Activated CD8-positive, alpha-beta T cell treated with anti-CD3 and anti-CD28 coated beads for 36 hours (primary cell): ENCODE results near the gene QARS1. TPM values are rescaled to one million over a fixed set of nuclear protein-coding genes. Genes with fewer than 3 reads are reported as not detected.

ENCODE experiments used
- ATAC-seq: fragments of 200-7000 bp; cut with Tn5 transposase; one replicate; pipeline ENCODE4 v1.10.0; 2021; ENCODE audit warnings: mild to moderate bottlenecking, moderate library complexity
- CTCF ChIA-PET: fragments of 350-600 bp; sonication (Branson Sonifier 250); formaldehyde crosslinking; loops from one replicate; lab custom pipeline; 2021; ENCODE audit warnings: antibody characterized with exemption; lab: Charles Lee
- POLR2A ChIA-PET: fragments of 350-600 bp; sonication (Branson Sonifier 250); formaldehyde crosslinking; loops from one replicate; lab custom pipeline; 2021; ENCODE audit warnings: antibody characterized with exemption; lab: Charles Lee
- DNase-seq: peaks from one replicate; pipeline ENCODE4 v3.0.0-alpha.2; 2020
- H3K27ac Mint-ChIP-seq: one replicate; pipeline ENCODE4 v1.8.0; 2021; ENCODE audit warnings: mild to moderate bottlenecking, mixed read lengths
- H3K27me3 Mint-ChIP-seq: one replicate; pipeline ENCODE4 v1.8.0; 2021; ENCODE audit warnings: mixed read lengths
- H3K36me3 Mint-ChIP-seq: one replicate; pipeline ENCODE4 v1.8.0; 2021; ENCODE audit warnings: low read depth, mixed read lengths
- H3K4me1 Mint-ChIP-seq: one replicate; pipeline ENCODE4 v1.8.0; 2021; ENCODE audit warnings: low read depth, mixed read lengths
- H3K4me3 Mint-ChIP-seq: one replicate; pipeline ENCODE4 v1.8.0; 2021; ENCODE audit warnings: mild to moderate bottlenecking, moderate library complexity, mixed read lengths
- H3K9me3 Mint-ChIP-seq: one replicate; pipeline ENCODE4 v1.8.0; 2021; ENCODE audit warnings: mixed read lengths
- intact Hi-C: fragments of 100-400 bp; cut with micrococcal nuclease; formaldehyde crosslinking; loops from one replicate; pipeline ENCODE4 v1.10.0; 2022
- total RNA-seq, 2 experiments: library from RNA; stranded (reverse); gene quantifications; one replicate each; pipeline ENCODE4 v1.2.3, GENCODE V29; 2021
- TF ChIP-seq, protein P1 (sequence below): fragments of 200-600 bp; IDR thresholded peaks from one replicate; pipeline ENCODE4 v1.8.0; 2022; ENCODE audit warnings: antibody characterized with exemption, mild to moderate bottlenecking

Gene QARS1
- total RNA-seq, 2 experiments from 2014 or later: 270 to 282 TPM

GRCh38 chr3:49093853-49094767, 10.4 kb downstream of the QARS1 start, which contains the start of gene QRICH1:
Gene QRICH1 (minus strand): TSS chr3:49094071. CDS start chr3:49077017, 17,054 bp downstream.
- DNase-seq (peak; percentile 98), ATAC-seq (peak; percentile 86)
- H3K27ac Mint-ChIP-seq: peak within 1 kb of the TSS; percentile 96
- peaks cover 28% of the 10 kb centered on the region for H3K4me1 Mint-ChIP-seq
- POLR2A ChIA-PET: interaction anchor here (0.7 to 4.3 kb wide), 43 partner anchors 9 to 378 kb away, joined by 3 to 54 read pairs (median 4); partner anchors contain the start of genes ARIH2, DAG1, GPX1 and IMPDH2
- intact Hi-C loops: loop anchor here (2.0 to 5.0 kb wide), 2 partner anchors 65 to 67 kb away; partner anchors contain the start of gene IMPDH2
- CTCF ChIA-PET: interaction anchor here (0.6 to 5.4 kb wide), 21 partner anchors 8 to 356 kb away, joined by 3 to 37 read pairs (median 4); partner anchors contain the start of genes IMPDH2, KLHDC8B, LAMB2 and NDUFAF3
- H3K36me3 Mint-ChIP-seq: peaks cover 24% of the 10 kb centered on the region
- no peaks in the 10 kb centered on the region for H3K27me3 Mint-ChIP-seq
- TF ChIP-seq, protein P1, sequence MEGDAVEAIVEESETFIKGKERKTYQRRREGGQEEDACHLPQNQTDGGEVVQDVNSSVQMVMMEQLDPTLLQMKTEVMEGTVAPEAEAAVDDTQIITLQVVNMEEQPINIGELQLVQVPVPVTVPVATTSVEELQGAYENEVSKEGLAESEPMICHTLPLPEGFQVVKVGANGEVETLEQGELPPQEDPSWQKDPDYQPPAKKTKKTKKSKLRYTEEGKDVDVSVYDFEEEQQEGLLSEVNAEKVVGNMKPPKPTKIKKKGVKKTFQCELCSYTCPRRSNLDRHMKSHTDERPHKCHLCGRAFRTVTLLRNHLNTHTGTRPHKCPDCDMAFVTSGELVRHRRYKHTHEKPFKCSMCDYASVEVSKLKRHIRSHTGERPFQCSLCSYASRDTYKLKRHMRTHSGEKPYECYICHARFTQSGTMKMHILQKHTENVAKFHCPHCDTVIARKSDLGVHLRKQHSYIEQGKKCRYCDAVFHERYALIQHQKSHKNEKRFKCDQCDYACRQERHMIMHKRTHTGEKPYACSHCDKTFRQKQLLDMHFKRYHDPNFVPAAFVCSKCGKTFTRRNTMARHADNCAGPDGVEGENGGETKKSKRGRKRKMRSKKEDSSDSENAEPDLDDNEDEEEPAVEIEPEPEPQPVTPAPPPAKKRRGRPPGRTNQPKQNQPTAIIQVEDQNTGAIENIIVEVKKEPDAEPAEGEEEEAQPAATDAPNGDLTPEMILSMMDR: peak; percentile 63
- no peaks in the 10 kb centered on the region for H3K9me3 Mint-ChIP-seq
- H3K4me3 Mint-ChIP-seq: peak within 1 kb of the TSS; percentile 88

- H3K4me3 Mint-ChIP-seq: peak overlapping the region; percentile 88
- H3K36me3 Mint-ChIP-seq: peaks cover 19% of the 10 kb centered on the region
- DNase-seq (peak; percentile 93), ATAC-seq (peak; percentile 48)
- CTCF ChIA-PET: interaction anchor here (0.9 to 5.4 kb wide), 15 partner anchors 7 to 356 kb away, joined by 3 to 37 read pairs (median 5); partner anchors contain the start of genes KLHDC8B, NDUFAF3, P4HTM and QARS1
- TF ChIP-seq, protein P1: no peak
- intact Hi-C loops: loop anchor here (5.0 kb wide), 1 partner anchor 66 kb away; the partner anchor contains the start of gene IMPDH2
- peaks cover 28% of the 10 kb centered on the region for H3K4me1 Mint-ChIP-seq
- POLR2A ChIA-PET: interaction anchor here (0.7 to 4.3 kb wide), 50 partner anchors 10 to 853 kb away, joined by 3 to 54 read pairs (median 4); partner anchors contain the start of genes ARIH2, DAG1, GPX1 and IMPDH2
- no peaks in the 10 kb centered on the region for H3K27me3 Mint-ChIP-seq
- H3K9me3 Mint-ChIP-seq: no peaks in the 10 kb centered on the region
- H3K27ac Mint-ChIP-seq: peak overlapping the region; percentile 96
Observed at GRCh38 chr3:49092938-49093852, 11.4 kb downstream of the QARS1 start.

DNA sequence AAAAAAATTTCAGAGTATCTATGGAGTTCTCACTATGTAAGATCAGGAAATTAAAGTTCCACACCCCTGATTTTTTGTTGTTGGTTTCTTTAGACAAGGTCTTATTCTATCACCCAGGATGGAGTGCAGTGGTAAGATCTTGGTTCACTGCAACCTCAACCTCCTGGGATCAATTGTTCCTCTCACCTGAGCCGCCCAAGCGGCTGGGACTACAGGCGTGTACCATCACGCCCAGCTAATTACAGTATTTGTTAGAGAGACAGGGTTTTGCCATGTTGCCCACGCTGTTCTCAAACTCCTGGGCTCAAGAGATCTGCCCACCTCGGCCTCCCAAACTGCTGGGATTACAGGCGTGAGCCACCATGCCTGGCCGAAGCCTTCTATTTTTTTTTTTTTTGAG, 23.1 kb downstream of the QARS1 start:
- intact Hi-C loops: no loop called here
- Mint-ChIP-seq H3K4me1 (peaks cover 20% of the 10 kb centered on the region), H3K4me3 (no peak overlapping the region), H3K36me3 (peaks cover 14% of the 10 kb centered on the region), H3K27ac (no peak overlapping the region), H3K27me3 (no peaks in the 10 kb centered on the region), H3K9me3 (no peaks in the 10 kb centered on the region)
- ATAC-seq (no peak), DNase-seq (no peak)
- POLR2A ChIA-PET: interaction anchor here (0.6 to 5.4 kb wide), 4 partner anchors 11 to 69 kb away, joined by 3 to 42 read pairs (median 3); partner anchors contain the start of gene QRICH1
- CTCF ChIA-PET: interaction anchor here (1.8 kb wide), 1 partner anchor 10 kb away, joined by 6 read pairs; no protein-coding TSS in a partner anchor
- TF ChIP-seq, protein P1: no peak

DNA sequence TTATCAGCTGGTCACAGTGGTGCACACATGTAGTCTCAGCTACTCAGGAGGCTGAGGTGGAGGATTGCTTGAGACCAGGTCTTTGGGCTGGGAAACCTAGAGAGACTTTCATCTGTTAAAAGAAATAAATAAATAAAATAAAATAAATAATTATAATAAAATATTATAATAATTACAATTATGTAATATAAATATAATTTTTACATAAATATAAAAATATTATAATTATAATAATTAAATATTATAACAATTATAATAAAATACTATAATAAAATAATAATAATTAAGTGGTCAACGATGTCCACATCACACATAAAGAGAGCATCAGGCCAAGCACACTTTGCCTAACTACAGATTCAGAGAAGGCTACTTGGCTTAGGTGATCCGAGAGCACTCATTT, 25.3 kb downstream of the QARS1 start:
- no peaks in the 10 kb centered on the region for H3K9me3 Mint-ChIP-seq
- no peaks in the 10 kb centered on the region for H3K27me3 Mint-ChIP-seq
- no peak overlapping the region for H3K4me3 Mint-ChIP-seq
- ATAC-seq (no peak), DNase-seq (no peak)
- peaks cover 28% of the 10 kb centered on the region for H3K36me3 Mint-ChIP-seq
- intact Hi-C loops: no loop called here
- ChIA-PET POLR2A (interaction anchor here (0.6 to 2.3 kb wide), 3 partner anchors 13 to 59 kb away, joined by 3 to 10 read pairs (median 3); no protein-coding TSS in a partner anchor), CTCF (interaction anchor here (0.7 to 2.0 kb wide), 3 partner anchors 9 to 688 kb away, joined by 3 to 4 read pairs (median 3); no protein-coding TSS in a partner anchor)
- H3K4me1 Mint-ChIP-seq: peaks cover 14% of the 10 kb centered on the region
- TF ChIP-seq, protein P1: no peak
- no peak overlapping the region for H3K27ac Mint-ChIP-seq
